RPMI8226 (cell line): ENCODE measurements around the gene TMC2.

ENCODE experiments used
- DNase-seq: peaks from one replicate; pipeline ENCODE4 v3.0.0-alpha.2; 2015

The TMC2 gene

DNA sequence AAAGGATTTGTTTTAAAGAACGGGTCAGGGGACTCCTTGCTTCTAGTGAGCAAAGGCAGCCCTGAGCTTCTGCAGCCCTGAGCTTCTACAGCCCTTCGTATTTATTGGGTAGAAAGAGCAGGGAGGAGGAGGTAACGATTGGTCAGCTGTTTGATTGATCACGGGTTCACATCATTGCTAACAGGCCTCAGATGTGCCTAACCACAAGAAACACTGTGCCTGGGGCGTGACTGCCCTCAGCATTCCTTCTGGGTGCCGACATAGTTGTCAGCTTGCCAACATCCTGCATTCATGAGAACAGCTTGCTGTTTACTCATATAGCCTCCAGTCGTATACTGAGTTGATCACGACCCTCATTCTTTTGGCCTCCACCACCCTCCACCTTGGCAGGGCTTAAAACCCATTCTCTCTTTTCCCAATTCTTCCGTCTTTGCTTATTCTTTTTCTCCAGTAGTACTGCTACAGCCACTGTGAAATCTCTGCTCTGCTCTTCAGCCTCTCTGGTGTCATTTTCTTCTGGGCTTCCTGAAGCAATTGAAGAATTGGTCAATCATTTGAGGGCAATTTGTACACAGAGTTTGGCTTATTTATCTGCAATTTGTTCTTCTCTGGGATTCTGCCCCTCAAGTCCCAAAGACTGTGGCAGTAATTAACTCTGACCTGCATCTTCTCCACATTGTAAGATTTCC is 90.6 kb downstream of the TMC2 start:
- peak; percentile 39 for DNase-seq

DNA sequence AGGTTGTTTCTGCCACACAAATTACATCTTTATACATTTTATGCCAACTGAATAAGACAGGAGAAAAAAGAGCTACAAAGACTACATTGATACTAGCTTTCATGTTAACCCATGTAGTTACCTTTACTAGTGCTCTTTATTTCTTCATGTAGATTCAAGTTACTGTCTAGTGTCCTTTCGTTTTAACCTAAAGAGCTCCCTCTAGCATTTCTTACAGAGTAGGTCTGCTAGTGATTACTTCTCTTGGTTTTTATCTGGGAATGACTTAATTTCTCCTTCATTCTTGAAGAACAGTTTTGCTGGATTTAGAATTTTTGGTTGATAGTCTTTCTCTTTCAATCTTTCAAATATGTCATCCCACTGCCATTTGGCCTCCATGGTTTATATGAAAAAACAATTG is 94.9 kb downstream of the TMC2 start:
- no peak for DNase-seq

DNA sequence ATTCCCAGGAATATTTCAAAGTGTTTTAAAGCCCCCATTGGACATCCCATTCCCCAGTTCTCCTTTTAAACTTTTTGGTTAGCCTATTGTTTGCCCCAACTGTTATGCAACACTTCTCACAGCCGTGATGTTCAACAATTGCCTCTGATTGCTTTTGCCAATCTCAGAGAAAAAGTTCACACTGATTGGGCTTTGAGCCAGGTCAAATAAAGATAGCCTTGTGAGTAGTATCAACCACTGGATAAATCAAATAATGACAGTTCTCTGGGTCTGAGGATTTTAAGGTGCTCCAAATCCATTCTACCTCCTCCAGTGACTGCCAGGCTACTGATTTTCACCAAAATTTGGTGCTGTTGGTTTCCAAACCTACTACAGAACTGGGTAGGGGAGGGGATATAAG is 97.0 kb downstream of the TMC2 start:
- no peak for DNase-seq

DNA sequence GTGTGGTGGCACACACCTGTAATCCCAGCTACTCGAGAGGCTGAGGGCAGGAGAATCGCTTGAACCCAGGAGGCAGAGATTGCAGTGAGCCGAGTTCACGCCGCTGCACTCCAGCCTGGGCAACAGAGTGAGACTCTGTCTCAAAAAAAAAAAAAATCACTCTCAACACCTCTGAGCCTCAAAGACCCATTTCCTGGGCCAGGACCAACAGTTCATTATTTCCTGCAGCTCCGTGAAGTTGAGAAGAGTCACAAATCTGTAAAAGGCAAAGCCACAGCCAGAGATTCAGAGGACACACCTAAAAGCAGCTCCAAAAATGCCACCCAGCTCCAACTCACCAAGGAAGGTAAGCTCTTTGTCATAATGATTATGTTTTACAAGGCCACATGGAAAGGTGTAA is 100.9 kb downstream of the TMC2 start:
- DNase-seq: no peak

DNA sequence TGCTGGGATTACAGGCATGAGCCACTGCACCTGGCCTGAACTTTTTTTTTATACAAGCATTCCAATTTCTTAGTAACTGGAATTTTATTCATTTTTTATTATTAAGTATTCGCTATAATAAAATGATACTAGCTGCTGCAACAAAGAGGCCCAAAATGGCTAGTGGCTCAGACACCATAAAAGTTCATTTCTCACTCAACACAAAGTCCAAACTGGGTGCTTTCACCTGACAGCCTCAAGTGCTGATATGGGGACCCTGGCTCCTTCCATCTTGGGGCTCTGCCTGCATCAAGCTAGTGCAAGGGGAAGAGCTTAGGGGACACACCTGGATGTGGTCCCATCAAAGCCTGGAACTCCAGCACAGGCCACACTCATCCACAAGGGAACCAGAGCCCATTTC is 103.9 kb downstream of the TMC2 start:
- DNase-seq: no peak

DNA sequence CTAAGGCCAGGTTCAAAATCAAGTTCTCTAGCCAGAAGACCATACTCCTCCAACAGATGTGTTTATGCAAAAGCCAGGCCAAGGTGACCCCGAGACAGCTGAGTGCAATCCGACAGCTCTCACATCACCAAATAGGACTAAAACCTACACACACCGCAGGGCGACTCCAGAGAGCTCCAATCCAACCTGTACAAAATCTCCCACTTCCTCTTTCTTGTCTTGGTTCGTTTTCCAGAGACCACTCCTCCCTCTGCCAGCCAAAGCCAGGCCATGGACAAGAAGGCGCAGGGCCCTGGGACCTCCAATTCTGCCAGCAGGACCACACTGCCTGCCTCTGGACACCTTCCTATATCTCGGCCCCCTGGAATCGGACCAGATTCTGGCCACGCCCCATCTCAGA is 104.5 kb downstream of the TMC2 start:
- DNase-seq: no peak

DNA sequence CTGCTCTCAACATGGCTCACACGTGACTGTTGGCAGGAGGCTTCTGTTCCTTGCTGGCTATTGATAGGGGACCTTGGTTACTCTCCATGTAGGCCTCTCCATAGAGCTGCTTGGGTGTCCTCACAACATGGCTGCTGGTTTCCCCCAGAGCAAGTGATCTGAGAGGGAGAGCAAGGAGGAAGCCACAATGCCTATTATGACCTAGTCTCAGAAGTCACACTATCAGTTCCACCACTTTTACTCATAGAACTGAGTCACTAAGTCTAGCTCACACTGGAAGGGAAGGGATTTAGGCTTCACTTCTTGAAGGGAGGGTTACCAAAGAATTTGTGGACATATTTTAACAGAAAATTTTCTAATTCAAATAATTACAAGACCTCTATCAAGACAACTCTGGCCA is 107.3 kb downstream of the TMC2 start:
- DNase-seq: no peak

DNA sequence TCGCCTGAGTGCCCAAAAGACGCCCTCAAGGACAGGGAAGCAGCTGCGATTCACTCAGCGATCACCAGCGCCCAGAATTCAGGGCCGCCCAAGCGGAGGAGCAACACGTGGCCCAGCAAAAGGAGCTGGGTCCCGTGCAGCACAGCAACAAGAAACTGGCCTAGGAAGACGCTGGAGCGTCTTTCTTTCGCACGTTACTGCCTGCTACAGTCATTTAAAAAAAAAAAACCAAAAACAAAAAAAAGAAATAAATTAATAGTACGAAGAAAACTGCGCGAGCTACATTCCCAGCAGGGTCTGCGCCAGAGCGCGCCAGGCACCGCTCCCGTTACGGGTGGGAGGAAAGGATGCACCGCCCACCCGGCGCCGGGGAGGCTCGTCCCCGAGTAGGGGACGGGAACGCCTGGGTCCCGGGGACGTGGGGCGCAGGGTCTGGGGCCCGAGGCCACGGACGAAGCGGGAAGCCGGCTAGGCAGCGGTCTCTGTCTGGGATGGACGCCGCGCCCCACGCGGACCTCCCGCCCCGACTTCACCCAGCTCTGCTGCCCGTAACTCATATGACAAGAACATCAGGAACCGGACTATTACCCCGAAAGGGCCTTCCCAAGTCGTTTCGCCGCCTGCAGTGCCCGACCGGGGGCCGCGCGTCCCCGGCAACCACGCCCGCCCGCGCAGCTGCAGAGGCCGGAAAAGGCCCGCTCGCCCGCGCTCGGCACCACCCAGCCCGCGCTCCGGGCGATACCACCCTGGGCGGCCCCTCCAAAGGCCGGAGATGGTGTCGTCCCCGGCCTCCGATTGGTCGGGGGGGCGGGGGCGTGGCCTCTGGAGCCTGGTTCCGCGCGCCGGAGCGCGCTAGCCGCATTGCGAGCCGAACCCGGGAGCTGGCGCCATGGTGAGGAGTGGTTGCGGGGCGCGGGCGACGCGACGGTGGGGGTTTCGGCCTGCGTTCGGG is 115.7 kb downstream of the TMC2 start, which contains the start of gene NOP56:
Gene NOP56, plus strand, starts transcription at position 861 of the 952 bp plus-strand sequence. Its CDS starts 29 bp downstream, at position 890.
- peak; percentile 96 for DNase-seq

DNA sequence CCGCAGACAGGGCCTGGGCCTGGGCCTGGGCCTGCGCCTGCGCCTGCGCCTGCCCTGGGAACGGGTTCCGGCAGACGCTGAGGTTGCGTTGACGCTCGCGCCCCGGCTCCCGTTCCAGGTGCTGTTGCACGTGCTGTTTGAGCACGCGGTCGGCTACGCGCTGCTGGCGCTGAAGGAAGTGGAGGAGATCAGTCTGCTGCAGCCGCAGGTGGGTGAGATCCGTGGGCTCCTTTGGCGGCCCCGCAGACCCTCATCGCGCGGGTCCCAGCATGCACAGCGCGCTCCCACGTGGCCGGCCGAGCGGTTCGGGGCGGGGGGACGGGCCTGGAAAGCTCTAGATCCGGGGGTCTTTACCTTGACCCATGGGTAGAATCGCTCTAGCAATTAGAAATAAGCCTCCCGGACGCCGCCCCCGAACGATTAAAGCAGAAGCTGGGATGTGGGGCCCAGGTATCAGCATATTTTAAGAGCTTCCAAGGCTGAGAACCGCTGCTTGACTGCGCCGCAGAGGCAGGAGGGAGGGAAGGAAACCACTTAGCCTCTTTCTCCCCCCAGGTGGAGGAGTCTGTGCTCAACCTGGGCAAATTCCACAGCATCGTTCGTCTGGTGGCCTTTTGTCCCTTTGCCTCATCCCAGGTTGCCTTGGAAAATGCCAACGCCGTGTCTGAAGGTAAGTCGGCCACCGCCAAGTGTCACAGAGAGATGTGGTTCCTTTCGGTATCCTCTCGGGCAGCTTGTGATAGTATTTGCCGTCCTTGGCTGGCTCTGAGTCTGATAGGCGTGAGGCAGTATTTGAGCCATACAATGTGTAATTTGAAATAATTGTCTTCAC is 116.6 kb downstream of the TMC2 start:
- DNase-seq: peak; percentile 22

DNA sequence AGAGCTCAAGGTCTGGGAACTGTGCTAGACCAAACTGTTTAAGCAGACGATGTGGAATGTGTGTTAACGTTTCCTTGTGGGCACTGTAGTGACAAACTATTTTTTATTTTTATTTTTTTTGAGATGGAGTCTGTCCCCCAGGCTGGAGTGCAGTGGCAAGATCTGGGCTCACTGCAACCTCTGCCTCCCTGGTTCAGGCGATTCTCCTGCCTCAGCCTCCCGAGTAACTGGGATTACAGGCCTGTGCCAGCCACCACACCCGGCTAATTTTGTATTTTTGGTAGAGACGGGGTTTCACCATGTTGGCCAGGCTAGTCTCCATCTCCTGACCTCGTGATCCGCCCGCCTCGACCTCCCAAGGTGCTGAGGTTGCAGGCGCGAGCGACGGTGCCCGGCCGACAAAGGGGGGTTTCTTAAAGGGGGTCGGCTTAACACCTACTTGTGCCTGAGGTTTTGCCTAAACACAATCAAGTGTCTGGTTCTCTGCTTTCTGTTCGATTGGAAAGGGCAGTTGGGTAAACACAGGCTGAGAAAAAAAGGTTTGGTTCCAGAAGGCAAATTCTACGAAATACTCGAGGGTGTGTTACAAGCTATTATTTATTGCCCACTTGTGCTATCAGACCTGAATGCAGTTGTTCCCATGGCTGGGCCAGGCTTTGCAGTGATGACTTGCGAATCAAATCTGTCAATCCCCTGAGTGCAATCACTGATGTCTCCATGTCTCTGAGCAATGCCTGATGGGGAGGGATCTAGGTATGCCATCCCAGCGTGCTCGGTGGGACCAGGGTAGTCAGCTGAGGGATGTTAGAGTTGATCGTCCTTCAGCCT is 117.4 kb downstream of the TMC2 start:
- no peak for DNase-seq

DNA sequence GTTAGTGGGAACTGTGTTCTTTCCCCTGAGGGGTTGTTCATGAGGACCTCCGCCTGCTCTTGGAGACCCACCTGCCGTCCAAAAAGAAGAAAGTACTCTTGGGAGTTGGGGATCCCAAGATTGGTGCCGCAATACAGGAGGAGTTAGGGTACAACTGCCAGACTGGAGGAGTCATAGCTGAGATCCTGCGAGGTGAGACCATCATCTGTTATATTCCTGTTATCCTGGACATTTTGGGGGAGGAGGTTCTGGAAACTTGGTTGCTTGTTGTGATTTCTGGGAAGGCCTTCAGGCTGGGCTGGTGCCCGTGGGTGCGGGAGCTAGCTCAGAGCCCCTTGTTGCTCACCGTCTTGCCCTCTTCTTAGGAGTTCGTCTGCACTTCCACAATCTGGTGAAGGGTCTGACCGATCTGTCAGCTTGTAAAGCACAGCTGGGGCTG is 118.0 kb downstream of the TMC2 start:
- DNase-seq: no peak

DNA sequence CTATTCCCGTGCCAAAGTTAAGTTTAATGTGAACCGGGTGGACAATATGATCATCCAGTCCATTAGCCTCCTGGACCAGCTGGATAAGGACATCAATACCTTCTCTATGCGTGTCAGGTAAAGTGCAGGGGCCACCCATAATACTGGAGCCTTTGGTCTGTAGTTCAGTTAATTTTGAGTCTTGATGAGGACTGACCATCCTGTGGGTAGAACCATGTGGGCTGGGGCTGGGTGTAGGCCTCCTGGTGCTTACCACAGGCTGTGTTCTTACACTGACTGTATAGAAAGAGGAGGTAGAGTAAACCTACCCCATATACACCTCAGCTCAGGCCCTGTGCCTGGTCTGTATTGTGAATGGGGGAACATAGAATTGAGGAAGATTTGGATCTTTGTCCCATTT is 118.5 kb downstream of the TMC2 start:
- no peak for DNase-seq

DNA sequence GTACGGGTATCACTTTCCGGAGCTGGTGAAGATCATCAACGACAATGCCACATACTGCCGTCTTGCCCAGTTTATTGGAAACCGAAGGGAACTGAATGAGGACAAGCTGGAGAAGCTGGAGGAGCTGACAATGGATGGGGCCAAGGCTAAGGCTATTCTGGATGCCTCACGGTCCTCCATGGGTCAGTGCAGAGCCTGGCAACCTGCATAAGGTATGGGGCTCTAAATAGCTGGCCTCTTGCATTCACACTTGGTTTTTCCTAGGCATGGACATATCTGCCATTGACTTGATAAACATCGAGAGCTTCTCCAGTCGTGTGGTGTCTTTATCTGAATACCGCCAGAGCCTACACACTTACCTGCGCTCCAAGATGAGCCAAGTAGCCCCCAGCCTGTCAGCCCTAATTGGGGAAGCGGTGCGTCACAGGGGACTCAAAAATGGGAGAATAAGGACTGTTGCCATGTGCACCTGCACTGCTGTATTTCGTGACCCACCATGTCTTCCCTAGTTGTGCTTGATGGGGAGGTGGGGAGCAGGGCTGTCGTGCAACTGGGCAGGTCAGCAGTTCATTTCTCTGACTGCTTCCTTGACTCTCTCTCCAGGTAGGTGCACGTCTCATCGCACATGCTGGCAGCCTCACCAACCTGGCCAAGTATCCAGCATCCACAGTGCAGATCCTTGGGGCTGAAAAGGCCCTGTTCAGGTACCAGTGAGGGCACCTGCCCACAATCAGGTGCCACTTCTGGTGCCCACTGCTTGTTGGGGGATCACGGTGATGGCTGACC is 119.2 kb downstream of the TMC2 start:
- no peak for DNase-seq

DNA sequence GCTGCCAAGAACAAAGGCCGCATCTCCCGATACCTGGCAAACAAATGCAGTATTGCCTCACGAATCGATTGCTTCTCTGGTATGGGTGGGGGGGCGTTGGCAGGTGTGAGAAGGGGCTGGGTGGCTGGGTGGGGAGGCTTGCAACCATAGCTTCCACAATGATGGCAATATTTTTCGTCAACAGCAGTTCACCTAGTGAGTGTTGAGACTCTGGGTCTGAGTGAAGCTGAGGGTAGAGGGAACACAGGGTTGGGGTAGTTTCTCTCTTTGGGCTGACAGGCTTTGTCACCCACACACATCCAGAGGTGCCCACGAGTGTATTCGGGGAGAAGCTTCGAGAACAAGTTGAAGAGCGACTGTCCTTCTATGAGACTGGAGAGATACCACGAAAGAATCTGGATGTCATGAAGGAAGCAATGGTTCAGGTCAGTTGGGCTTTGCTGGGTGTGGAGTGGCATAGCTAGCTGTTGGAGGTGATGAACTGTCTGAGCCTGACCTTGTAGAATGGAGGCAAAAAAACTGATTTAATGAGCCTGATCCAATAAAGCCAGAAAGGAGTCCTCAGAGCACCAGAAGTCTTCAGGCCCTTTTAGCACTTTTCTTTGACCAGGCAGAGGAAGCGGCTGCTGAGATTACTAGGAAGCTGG is 120.2 kb downstream of the TMC2 start:
- no peak for DNase-seq

DNA sequence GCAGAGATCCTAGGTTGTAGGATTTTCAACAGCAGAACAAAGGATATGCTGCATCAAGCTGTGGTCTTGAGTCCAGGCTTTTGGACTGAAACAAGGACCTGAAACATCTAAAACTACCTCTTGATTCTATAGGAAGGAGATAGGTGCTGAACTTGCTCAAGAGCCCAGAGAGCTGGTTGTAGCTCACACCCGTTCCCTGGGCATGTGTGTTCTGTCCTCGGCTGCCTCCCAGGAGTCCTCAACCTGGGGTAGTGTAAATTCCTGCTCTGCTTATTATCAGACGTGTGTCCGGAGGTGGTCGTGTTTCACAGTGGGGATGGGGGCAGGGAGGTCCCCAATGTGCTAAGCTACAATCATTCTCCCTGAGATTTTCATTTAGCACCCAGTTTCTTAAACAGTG is 120.9 kb downstream of the TMC2 start:
- DNase-seq: no peak

DNA sequence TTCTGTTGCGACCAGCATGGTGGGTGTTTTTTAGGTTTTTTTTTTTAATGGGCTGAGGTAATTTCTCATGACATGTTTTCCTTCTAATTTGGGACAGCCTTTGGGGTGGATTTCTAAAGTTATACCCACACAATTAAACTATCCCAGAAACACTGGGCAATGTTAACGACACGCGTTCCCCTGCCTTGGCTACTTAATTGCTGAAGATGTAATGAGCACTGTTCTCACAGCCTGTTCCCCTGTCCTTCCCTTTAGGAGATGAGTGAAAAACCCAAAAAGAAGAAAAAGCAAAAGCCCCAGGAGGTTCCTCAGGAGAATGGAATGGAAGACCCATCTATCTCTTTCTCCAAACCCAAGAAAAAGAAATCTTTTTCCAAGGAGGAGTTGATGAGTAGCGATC is 121.3 kb downstream of the TMC2 start:
- DNase-seq: no peak

DNA sequence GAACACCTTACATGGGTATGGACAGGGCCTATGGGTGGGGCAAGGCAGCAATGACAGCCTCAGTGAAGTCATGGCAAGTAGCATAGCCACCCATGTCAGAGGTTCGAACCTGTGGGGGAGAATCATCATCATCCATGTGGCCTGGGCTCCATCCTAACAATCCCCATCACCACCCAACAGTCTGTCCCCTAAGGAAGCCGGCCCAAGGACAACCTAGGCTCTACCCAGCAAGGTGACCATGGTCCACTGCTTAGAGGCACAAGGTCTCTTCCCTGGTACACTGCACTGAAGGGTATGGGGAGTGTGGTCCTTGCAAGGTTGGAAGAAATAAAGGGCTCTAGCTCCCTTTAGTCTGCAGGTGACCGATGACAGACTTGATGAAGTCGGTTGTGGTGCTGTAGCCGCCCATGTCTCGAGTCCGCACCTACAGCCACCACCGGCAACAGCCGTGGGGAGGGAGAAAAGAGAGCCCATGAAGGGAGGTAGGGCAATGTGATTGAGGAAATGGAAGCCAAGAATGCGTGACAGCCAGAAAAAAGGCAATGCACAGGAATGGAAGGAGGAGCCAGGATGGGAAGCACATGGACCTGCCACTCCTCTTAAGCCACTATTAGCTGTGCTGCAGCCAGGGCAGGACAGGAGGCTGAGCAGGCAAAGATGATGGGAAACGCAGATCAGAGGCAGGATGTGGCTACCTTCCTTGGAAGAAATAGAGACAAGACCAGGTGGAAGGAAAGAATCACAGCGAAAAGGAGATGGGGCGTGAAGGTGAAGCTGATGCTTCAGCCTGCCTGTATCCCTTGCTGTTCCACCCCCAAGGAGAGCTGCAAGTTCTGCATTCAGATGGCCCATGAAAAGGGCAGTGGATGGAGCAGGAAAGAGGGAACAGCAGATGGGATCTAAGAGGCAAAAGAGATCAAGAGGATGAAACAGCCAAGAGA is 122.3 kb downstream of the TMC2 start:
- DNase-seq: peak; percentile 26

DNA sequence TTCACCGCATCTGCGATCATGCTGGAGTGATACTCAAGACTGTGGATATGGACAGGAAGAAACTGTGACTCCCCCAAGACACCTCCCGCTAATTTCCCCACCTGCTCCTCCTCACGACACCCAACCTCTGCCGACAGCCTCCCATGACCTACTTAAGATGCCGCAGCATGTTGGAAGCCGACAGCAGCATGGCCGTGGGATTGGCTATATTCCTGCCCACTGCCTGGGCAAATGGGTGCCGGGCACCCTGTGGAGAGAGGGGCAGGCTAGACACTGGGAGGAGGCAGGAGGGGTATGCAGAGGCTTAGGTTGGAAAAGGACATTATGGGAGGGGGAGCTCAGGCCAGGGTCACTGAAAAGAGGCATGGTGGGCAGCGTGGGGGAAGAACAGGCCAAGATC is 123.2 kb downstream of the TMC2 start:
- DNase-seq: no peak

DNA sequence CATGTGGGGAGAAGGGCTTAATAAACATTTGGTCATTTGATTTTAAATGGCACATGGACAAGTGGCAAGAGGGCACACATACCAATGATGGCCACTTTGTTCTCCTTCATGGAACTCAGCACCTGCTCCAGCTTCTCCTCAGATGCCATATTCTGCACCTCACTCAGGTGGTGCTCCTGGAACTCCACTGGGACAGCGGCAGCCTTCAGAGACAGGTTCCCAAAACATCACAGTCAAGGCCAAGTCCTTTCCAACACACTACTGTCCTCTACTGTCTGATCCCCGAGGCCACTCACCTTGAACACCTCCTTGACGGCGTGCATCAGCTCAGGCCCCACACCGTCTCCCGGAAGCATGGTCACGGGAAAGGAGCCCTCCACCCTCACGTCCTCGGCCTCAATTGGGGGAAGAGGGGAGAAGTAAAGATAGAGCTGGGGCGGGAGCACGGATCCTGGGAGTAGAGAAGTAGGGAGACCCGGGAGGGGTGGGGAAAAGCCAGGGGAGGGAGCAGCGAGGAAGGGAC is 127.1 kb downstream of the TMC2 start:
- DNase-seq: no peak
